Loucy (cell line): ENCODE data around the gene GIGYF2.

ENCODE experiments used
- EZH2phosphoT487 ChIP-seq: fragments of 200-600 bp; IDR thresholded peaks from 2 replicates; pipeline ENCODE4 v1.6.1; 2018; ENCODE audit warnings: antibody characterized with exemption, mild to moderate bottlenecking, moderate library complexity, borderline replicate concordance
- TF ChIP-seq, protein P1 (sequence below): fragments of 200-600 bp; sonication (generic); conservative IDR thresholded peaks from 2 replicates; pipeline ENCODE4 v1.5.1; 2014; ENCODE audit warnings: mild to moderate bottlenecking, antibody characterized with exemption, low read length

DNA sequence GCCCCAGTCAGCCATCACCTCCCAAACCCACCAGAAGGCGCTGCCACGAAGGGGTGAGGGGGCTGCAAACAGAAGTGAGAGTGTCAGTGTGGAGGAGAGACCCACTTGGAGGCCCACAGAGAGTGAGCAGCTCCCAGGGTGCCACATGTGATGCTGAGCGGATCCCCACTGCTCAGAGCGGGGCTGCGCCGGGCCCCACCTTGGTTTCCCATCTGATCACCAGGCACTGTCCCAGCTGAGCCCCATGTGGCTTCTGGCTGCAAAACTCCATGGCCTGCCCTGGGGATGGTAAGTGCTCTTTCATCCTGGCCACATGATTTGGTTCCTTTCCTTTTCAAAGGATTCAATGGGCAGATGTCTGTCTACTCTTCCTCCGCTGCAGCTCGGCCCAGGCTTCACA lies 196.7 kb downstream of the GIGYF2 start:
- TF ChIP-seq, protein P1, sequence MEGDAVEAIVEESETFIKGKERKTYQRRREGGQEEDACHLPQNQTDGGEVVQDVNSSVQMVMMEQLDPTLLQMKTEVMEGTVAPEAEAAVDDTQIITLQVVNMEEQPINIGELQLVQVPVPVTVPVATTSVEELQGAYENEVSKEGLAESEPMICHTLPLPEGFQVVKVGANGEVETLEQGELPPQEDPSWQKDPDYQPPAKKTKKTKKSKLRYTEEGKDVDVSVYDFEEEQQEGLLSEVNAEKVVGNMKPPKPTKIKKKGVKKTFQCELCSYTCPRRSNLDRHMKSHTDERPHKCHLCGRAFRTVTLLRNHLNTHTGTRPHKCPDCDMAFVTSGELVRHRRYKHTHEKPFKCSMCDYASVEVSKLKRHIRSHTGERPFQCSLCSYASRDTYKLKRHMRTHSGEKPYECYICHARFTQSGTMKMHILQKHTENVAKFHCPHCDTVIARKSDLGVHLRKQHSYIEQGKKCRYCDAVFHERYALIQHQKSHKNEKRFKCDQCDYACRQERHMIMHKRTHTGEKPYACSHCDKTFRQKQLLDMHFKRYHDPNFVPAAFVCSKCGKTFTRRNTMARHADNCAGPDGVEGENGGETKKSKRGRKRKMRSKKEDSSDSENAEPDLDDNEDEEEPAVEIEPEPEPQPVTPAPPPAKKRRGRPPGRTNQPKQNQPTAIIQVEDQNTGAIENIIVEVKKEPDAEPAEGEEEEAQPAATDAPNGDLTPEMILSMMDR = no peak
- TF ChIP-seq EZH2phosphoT487 = no peak
